Hepatocyte (in vitro differentiated cells): ENCODE measurements around the gene SPATA19.

Source experiments
- EZH2 ChIP-seq: fragments of 200-600 bp; sonication (generic); IDR thresholded peaks from 2 replicates; pipeline ENCODE4 v1.6.1; 2016; ENCODE audit warnings: antibody characterized with exemption, mild to moderate bottlenecking, borderline replicate concordance
- TF ChIP-seq, protein P1 (sequence below): fragments of 200-600 bp; sonication (generic); IDR thresholded peaks from 2 replicates; pipeline ENCODE4 v1.5.1; 2016; ENCODE audit warnings: antibody characterized with exemption, mild to moderate bottlenecking; ENCODE audit not compliant: poor library complexity

GRCh38 chr11:133893381-133893780 is 48.1 kb upstream of the SPATA19 start:
- TF ChIP-seq, protein P1, sequence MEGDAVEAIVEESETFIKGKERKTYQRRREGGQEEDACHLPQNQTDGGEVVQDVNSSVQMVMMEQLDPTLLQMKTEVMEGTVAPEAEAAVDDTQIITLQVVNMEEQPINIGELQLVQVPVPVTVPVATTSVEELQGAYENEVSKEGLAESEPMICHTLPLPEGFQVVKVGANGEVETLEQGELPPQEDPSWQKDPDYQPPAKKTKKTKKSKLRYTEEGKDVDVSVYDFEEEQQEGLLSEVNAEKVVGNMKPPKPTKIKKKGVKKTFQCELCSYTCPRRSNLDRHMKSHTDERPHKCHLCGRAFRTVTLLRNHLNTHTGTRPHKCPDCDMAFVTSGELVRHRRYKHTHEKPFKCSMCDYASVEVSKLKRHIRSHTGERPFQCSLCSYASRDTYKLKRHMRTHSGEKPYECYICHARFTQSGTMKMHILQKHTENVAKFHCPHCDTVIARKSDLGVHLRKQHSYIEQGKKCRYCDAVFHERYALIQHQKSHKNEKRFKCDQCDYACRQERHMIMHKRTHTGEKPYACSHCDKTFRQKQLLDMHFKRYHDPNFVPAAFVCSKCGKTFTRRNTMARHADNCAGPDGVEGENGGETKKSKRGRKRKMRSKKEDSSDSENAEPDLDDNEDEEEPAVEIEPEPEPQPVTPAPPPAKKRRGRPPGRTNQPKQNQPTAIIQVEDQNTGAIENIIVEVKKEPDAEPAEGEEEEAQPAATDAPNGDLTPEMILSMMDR, result no peak
- TF ChIP-seq EZH2, result no peak
